Measurements from ENCODE around the gene TMEM106C.

- no peak for TF ChIP-seq CTCF (optimal IDR thresholded peaks at IDR 0.05 in 1 of 3, IDR thresholded peaks at IDR 0.05 in 1 of 3, conservative IDR thresholded peaks at IDR 0.05 in 1 of 3; ENCODE audit: extremely low read depth in 1 of 3, insufficient read depth in 2 of 3, low read length in 3 of 3)
- no peak for TF ChIP-seq EZH2 (IDR thresholded peaks at IDR 0.05; ENCODE audit: low read length)
Measured at GRCh38 chr12:48017496-48017895, 54.1 kb downstream of the TMEM106C start.

Data from keratinocyte (primary cell).